Measurements from ENCODE around the gene TRPM3.

TRPM3 gene

DNA sequence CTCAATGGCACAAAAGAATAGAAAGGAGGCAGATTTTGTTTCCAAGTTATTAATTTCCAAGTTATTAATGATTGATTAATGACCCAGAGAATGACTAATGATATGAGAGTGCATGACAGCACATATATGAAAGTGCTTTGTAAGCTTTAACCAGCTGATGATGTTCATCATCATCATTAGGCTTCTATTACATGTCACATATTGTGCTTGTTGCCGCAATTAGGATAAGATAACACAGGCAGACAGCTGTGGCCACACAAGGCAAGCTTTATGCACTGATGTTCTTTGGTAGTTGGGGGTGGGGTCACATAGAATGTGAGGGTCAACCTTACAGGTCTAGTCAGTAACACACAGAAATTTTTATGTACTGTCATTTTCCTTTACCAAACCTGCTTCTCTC, 219.7 kb downstream of the TRPM3 start:
- TF ChIP-seq, protein P1, sequence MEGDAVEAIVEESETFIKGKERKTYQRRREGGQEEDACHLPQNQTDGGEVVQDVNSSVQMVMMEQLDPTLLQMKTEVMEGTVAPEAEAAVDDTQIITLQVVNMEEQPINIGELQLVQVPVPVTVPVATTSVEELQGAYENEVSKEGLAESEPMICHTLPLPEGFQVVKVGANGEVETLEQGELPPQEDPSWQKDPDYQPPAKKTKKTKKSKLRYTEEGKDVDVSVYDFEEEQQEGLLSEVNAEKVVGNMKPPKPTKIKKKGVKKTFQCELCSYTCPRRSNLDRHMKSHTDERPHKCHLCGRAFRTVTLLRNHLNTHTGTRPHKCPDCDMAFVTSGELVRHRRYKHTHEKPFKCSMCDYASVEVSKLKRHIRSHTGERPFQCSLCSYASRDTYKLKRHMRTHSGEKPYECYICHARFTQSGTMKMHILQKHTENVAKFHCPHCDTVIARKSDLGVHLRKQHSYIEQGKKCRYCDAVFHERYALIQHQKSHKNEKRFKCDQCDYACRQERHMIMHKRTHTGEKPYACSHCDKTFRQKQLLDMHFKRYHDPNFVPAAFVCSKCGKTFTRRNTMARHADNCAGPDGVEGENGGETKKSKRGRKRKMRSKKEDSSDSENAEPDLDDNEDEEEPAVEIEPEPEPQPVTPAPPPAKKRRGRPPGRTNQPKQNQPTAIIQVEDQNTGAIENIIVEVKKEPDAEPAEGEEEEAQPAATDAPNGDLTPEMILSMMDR (IDR thresholded peaks at IDR 0.05) = no peak
- DNase-seq (ENCODE audit: low spot score) = no peak
- Histone ChIP-seq H3K27ac (no peak overlapping the region), H3K4me3 (no peak overlapping the region)

DNA sequence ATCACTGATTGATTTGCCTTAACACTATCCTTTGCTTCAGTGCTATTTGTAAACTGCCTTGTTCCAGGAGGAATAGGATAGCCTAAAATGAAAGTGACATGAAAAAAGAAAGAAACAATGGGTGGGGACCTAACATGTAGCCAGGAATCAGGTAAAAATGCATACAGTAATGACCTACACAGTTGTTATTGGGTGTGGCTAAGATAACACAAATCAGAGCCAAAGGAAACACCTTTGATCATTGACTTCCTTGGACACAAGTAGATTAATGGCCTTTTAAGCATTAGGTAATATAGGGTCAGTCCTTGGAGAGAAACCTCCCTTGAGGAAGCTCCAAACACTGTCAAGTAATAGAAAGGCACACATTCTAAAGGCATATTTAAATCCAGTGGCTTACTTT, 220.4 kb downstream of the TRPM3 start:
- Histone ChIP-seq H3K27ac (no peak overlapping the region), H3K4me3 (no peak overlapping the region)
- TF ChIP-seq, protein P1 (IDR thresholded peaks at IDR 0.05) = no peak
- DNase-seq (ENCODE audit: low spot score) = no peak

DNA sequence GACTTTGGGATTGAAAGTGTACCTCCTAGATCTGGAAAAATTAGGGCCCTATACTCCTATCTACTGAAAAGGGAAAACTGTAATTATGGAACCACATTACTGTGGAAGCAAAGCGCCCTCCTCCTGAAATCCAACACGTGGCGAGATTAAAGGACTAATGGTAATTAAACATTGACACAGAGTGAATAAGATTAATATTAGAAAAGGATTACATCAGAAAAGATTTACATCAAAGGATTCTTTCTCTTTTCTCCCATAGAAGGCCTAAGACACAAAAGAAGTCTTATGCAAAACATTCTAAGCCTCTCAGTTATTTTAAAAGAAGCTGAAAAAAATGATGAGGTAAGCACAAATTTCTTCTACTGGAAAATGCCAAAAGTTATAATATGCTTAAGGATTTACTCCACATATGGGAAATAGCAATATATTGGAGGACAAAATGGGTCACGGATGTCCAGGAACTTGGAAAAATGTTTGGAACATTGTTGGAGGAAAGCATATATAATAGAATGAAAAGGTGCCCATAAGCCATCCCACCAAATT, 227.8 kb downstream of the TRPM3 start:
- DNase-seq (ENCODE audit: low spot score) = no peak
- TF ChIP-seq, protein P1 (IDR thresholded peaks at IDR 0.05) = no peak
- Histone ChIP-seq H3K4me3 (no peak overlapping the region), H3K27ac (no peak overlapping the region)

- TF ChIP-seq, protein P1 (IDR thresholded peaks at IDR 0.05) = no peak
- Histone ChIP-seq H3K4me3 (no peak overlapping the region), H3K27ac (no peak overlapping the region)
- no peak for DNase-seq (ENCODE audit: low spot score)
Measured at GRCh38 chr9:70888471-70888870, 232.9 kb downstream of the TRPM3 start.

DNA sequence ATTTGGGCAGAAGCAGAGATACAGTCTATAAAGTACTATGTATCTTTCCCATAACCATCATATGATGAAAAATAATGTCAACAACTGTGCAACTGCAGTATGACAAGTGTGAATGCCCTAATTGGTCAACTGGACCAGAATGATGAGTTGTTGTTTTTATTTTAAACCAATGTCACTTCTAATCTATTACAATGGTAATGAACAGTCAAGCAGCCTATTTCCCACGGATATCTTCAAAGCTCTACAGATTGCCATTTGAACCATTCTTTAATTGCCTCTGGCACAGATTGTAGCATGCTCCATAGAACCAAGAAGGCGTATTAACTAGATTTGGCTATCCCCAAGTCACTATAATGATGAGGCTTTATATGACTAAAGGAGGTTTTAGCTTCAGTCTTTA, 233.6 kb downstream of the TRPM3 start:
- Histone ChIP-seq H3K4me3 (no peak overlapping the region), H3K27ac (no peak overlapping the region)
- DNase-seq (ENCODE audit: low spot score) = no peak
- TF ChIP-seq, protein P1 (IDR thresholded peaks at IDR 0.05) = no peak

DNA sequence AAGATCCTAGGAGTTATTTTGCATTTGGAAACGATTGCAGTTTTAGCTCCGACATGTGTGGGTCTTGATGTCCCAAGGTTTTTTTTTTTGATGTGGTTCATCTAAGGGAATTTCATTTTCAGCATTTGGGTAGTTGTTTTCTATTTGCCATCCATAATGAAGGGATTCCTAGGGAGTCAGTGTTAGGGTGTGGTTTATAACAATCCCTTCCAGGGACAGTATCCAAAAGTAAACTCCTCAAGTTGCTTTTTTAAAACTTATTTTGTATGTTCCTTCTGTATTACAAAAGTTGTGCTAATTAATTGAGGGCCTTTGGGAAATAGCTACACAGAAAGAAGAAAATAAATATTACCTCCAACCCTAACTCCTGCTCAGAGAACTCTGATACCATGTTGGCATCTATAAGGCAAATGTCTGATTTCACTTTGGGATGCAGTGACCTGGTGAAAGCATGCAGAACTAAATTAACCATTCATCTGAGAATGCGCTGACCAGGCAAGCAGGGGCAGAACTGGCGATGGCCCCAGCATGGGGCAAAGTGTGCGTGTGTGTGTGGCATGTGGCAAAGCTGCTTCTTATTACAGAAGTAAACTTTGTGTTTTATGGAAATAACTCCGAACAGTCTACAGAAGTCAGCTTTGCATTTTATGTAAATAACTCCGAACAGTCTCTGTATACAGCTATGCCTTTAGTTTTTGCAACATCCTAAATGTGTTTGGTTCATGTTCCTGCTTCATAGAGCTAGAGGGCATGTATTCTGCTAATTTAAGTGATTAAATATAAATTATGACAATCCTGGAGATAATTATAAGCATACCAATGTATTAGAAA, 237.2 kb downstream of the TRPM3 start:
- Histone ChIP-seq H3K4me3 (no peak overlapping the region), H3K27ac (no peak overlapping the region)
- TF ChIP-seq, protein P1 (IDR thresholded peaks at IDR 0.05) = no peak
- no peak for DNase-seq (ENCODE audit: low spot score)

DNA sequence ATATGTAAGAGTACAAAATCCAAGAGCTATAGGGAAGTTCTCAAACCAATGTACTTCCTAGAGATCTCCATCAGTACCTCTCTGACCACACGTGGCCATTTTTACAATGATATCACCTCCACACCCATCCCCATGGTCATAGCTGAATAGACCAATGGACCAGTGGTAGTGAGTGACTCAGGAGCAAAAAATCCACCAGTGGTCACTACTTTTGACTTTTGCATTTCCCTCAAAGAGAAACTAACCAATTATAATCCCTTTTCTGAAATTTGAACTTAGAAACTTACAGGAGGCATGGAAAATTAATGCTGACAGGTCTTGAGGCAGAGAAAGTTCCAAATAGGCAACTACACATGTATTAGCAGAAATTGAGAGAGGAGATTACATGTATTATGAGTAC, 238.4 kb downstream of the TRPM3 start:
- H3K27ac ChIP-seq = no peak overlapping the region

More for the DNA sequence above, 238.4 kb downstream of the TRPM3 start:
- no peak for DNase-seq (ENCODE audit: low spot score)
- H3K4me3 ChIP-seq = no peak overlapping the region
- TF ChIP-seq, protein P1 (IDR thresholded peaks at IDR 0.05) = no peak

Measured in coronary artery (tissue), 2 donors.